ENCODE data around the gene LRIG2.

DNA sequence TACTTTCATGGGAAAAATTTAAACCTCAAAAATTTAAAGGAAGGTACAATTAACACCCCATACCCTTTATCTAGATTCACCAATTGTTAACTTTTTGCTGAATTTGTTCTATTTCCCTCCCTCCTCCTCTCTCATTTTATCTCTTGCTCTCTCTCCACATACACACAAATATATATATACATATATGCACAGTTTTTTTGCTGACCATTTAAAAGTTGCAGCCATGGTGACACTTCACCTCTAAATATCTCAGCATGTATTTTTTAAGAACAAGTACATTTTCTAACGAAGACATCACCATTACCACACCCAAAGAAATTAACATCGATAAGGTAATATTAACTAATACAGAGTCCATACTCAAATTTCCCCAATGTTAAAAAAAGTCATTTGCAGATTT lies 33.9 kb downstream of the LRIG2 start:
- TF ChIP-seq, protein P1, sequence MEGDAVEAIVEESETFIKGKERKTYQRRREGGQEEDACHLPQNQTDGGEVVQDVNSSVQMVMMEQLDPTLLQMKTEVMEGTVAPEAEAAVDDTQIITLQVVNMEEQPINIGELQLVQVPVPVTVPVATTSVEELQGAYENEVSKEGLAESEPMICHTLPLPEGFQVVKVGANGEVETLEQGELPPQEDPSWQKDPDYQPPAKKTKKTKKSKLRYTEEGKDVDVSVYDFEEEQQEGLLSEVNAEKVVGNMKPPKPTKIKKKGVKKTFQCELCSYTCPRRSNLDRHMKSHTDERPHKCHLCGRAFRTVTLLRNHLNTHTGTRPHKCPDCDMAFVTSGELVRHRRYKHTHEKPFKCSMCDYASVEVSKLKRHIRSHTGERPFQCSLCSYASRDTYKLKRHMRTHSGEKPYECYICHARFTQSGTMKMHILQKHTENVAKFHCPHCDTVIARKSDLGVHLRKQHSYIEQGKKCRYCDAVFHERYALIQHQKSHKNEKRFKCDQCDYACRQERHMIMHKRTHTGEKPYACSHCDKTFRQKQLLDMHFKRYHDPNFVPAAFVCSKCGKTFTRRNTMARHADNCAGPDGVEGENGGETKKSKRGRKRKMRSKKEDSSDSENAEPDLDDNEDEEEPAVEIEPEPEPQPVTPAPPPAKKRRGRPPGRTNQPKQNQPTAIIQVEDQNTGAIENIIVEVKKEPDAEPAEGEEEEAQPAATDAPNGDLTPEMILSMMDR (conservative IDR thresholded peaks at IDR 0.05 in 1 of 2, IDR thresholded peaks at IDR 0.05 in 1 of 2; ENCODE audit: low read depth in 1 of 2, low read length in 2 of 2), result no peak
- TF ChIP-seq EZH2 (IDR thresholded peaks at IDR 0.05; ENCODE audit: low read length, missing control alignments), result no peak
